Tibial artery (tissue), 4 donors: Measurements from ENCODE around the gene POLD1.

Source experiments
- DNase-seq, 2 donors: peaks; one replicate each; pipeline ENCODE4 v3.0.0-alpha.2; 2019
- H3K27ac ChIP-seq, 2 donors: fragments of 200-600 bp; sonication (generic) in 1 of 2; 1 replicate in 1 of 2; 2 replicates in 1 of 2; pipeline ENCODE4 v1.5.1; 2018 to 2019; ENCODE audit warnings: mild to moderate bottlenecking in 1 of 2
- H3K27me3 ChIP-seq, 2 donors: fragments of 200-600 bp; sonication (generic) in 1 of 2; one replicate each; pipeline versions ENCODE4 v1.5.1 to v1.6.0; 2016 to 2019
- H3K36me3 ChIP-seq, 3 donors: fragments of 200-600 bp; sonication (generic) in 2 of 3; one replicate each; pipeline ENCODE4 v1.5.1; 2016 to 2019; ENCODE audit warnings: mild to moderate bottlenecking in 2 of 3
- H3K4me1 ChIP-seq, 4 donors: fragments of 200-600 bp; sonication (generic) in 2 of 4; 1 replicate in 3 of 4; 2 replicates in 1 of 4; pipeline ENCODE4 v1.5.1; 2016 to 2019
- H3K4me3 ChIP-seq, 2 donors: fragments of 200-600 bp; sonication (generic) in 1 of 2; 1 replicate in 1 of 2; 2 replicates in 1 of 2; pipeline ENCODE4 v1.5.1; 2018 to 2019; ENCODE audit warnings: mild to moderate bottlenecking in 2 of 2
- H3K9me3 ChIP-seq, 3 donors: fragments of 200-600 bp; sonication (generic) in 1 of 3; one replicate each; pipeline ENCODE4 v1.5.1; 2016 to 2019
- CTCF ChIP-seq, 2 experiments: fragments of 200-600 bp in 1 of 2; fragments of 450-650 bp in 1 of 2; IDR thresholded peaks; one replicate each; pipeline ENCODE4 v1.5.1; 2017 to 2019; ENCODE audit warnings: antibody characterized with exemption in 2 of 2, mild to moderate bottlenecking in 1 of 2, moderate library complexity in 1 of 2
- intact Hi-C: fragments of 100-400 bp; cut with DNase I; formaldehyde crosslinking; loops from one replicate; pipeline ENCODE4 v1.15.0; 2023; ENCODE audit warnings: low total_unique reads

Gene POLD1

GRCh38 chr19:50357178-50358100 lies 26.7 kb upstream of the POLD1 start:
- peak; percentile 72 to 87 for DNase-seq
- TF ChIP-seq CTCF (IDR thresholded peaks at IDR 0.05), result peak; percentile 82 to 88
- no peaks in the 10 kb centered on the region for H3K9me3 ChIP-seq
- peaks cover 0 to 14% (median 2%) of the 10 kb centered on the region in 4 donors for H3K4me1 ChIP-seq
- intact Hi-C loops, result no loop called here
- H3K27ac ChIP-seq, result peak overlapping the region; percentile 74 to 79
- peaks cover 0 to 20% of the 10 kb centered on the region in 2 donors for H3K27me3 ChIP-seq
- H3K36me3 ChIP-seq, result no peaks in the 10 kb centered on the region
- peak overlapping the region; percentile 47 to 53 for H3K4me3 ChIP-seq

GRCh38 chr19:50358483-50359327 lies 25.4 kb upstream of the POLD1 start:
- no peaks in the 10 kb centered on the region for H3K9me3 ChIP-seq
- peak in 1 of 2 donors; percentile 78 for DNase-seq
- H3K4me3 ChIP-seq, result peak overlapping the region; percentile 47 to 53
- peak overlapping the region; percentile 74 to 79 for H3K27ac ChIP-seq
- peaks cover 0 to 14% (median 2%) of the 10 kb centered on the region in 4 donors for H3K4me1 ChIP-seq
- TF ChIP-seq CTCF (IDR thresholded peaks at IDR 0.05), result no peak
- H3K27me3 ChIP-seq, result peaks cover 0 to 20% of the 10 kb centered on the region in 2 donors
- no peaks in the 10 kb centered on the region for H3K36me3 ChIP-seq
- intact Hi-C loops, result no loop called here

- H3K9me3 ChIP-seq, result no peaks in the 10 kb centered on the region
- TF ChIP-seq CTCF (IDR thresholded peaks at IDR 0.05), result no peak
- peaks cover 0 to 20% of the 10 kb centered on the region in 2 donors for H3K27me3 ChIP-seq
- peaks cover 0 to 14% (median 2%) of the 10 kb centered on the region in 4 donors for H3K4me1 ChIP-seq
- H3K36me3 ChIP-seq, result no peaks in the 10 kb centered on the region
- no peak overlapping the region for H3K27ac ChIP-seq
- no peak overlapping the region for H3K4me3 ChIP-seq
- intact Hi-C loops, result no loop called here
- DNase-seq, result no peak
These were observed 24.8 kb upstream of the POLD1 start for GRCh38 chr19:50359328-50359818.

GRCh38 chr19:50361290-50362029 lies 22.7 kb upstream of the POLD1 start:
- H3K27me3 ChIP-seq, result peaks cover 0 to 12% of the 10 kb centered on the region in 2 donors
- no peak for DNase-seq
- intact Hi-C loops, result loop anchor here (5.0 kb wide), 1 partner anchor 421 kb away; no protein-coding TSS in a partner anchor
- no peak for TF ChIP-seq CTCF (IDR thresholded peaks at IDR 0.05)
- no peaks in the 10 kb centered on the region for H3K36me3 ChIP-seq
- H3K4me3 ChIP-seq, result no peak overlapping the region
- H3K9me3 ChIP-seq, result no peaks in the 10 kb centered on the region
- peaks cover 0 to 14% (median 2%) of the 10 kb centered on the region in 4 donors for H3K4me1 ChIP-seq
- H3K27ac ChIP-seq, result no peak overlapping the region

- Histone ChIP-seq H3K36me3 (no peaks in the 10 kb centered on the region), H3K4me3 (no peak overlapping the region), H3K9me3 (no peaks in the 10 kb centered on the region), H3K27ac (no peak overlapping the region), H3K27me3 (peaks cover 0 to 10% of the 10 kb centered on the region in 2 donors), H3K4me1 (peaks cover 0 to 14% (median 2%) of the 10 kb centered on the region in 4 donors)
- DNase-seq, result no peak
- no peak for TF ChIP-seq CTCF (IDR thresholded peaks at IDR 0.05)
- intact Hi-C loops, result loop anchor here (5.0 kb wide), 1 partner anchor 420 kb away; no protein-coding TSS in a partner anchor
These were observed 22.1 kb upstream of the POLD1 start for GRCh38 chr19:50362030-50362412.
